ENCODE data around the gene SAP25. TPM values are rescaled to one million over a fixed set of nuclear protein-coding genes. Genes with fewer than 3 reads are reported as not detected.

SAP25 gene
- total and polyA plus RNA-seq, 2 of the 4 experiments (the other 2 are of a cell fraction), result 1.8 TPM; not detected in 1

GRCh38 chr7:100613412-100614175 is 39.9 kb upstream of the SAP25 start (continued):
- TF ChIP-seq RCOR1 (IDR thresholded peaks at IDR 0.05; ENCODE audit: insufficient replicate concordance, low read length), result no peak

GRCh38 chr7:100612730-100613390 is 39.2 kb upstream of the SAP25 start:
- CTCF ChIA-PET, result interaction anchor here (0.8 to 1.2 kb wide), 4 partner anchors 24 to 232 kb away, joined by 3 to 4 read pairs (median 3); partner anchors contain the start of gene GNB2
- Histone ChIP-seq H3K23ac (ENCODE audit: low read depth, low read length) (peak overlapping the region; percentile 19; the same call in 1 of the 2 replicates), H3K36me3 (ENCODE audit: control insufficient read depth, insufficient read depth, low read length) (peaks cover 4% of the 10 kb centered on the region; the same call in 1 of the 2 replicates), H3K79me1 (ENCODE audit: low read depth in 1 of 2, low read length in 2 of 2) (peaks cover 0 to 19% of the 10 kb centered on the region in 2 experiments; a peak in 3 of 4 replicates), H2AFZ (replicated peaks; ENCODE audit: low read length, poor library complexity) (peak overlapping the region; percentile 95), H3K9ac (ENCODE audit: low read depth, low read length) (peak overlapping the region; percentile 61), H2AK9ac (replicated peaks; ENCODE audit: low read depth, low read length, poor library complexity) (peak overlapping the region; percentile 97), H2BK120ac (ENCODE audit: low read depth, low read length) (no peak overlapping the region), H3K27ac (ENCODE audit: insufficient read depth, low read length) (peak overlapping the region; percentile 13; the same call in 1 of the 2 replicates), H3K9me1 (ENCODE audit: insufficient read depth, low read length) (peaks cover 3% of the 10 kb centered on the region; the same call in 1 of the 2 replicates), H3K4ac (ENCODE audit: low read depth, low read length) (peak overlapping the region; percentile 17), H3K4me2 (ENCODE audit: low read depth, low read length) (peak overlapping the region; percentile 99), H3K4me1 (ENCODE audit: control insufficient read depth, insufficient read depth, low read length) (peaks cover 6% of the 10 kb centered on the region), H3K27me3 (ENCODE audit: control insufficient read depth, insufficient read depth, low read length) (no peaks in the 10 kb centered on the region), H3K56ac (ENCODE audit: extremely low read depth, insufficient read depth, low read length) (no peak overlapping the region), H3K9me3 (ENCODE audit: control insufficient read depth, insufficient read depth, low read length) (no peaks in the 10 kb centered on the region), H4K8ac (ENCODE audit: low read depth in 2 of 2, low read length in 2 of 2) (peak overlapping the region in 1 of 2 experiments; percentile 4; a peak in 1 of 4 replicates), H4K20me1 (ENCODE audit: insufficient read depth, low read length) (no peaks in the 10 kb centered on the region), H3K14ac (replicated peaks; ENCODE audit: low read depth, low read length) (peak overlapping the region; percentile 74; the same call in 1 of the 2 replicates), H2BK20ac (ENCODE audit: low read depth, low read length) (no peak overlapping the region), H4K91ac (ENCODE audit: insufficient read depth, low read depth, low read length) (peak overlapping the region; percentile 40; the same call in 1 of the 2 replicates), H2BK15ac (ENCODE audit: low read depth, low read length) (no peak overlapping the region), H3K18ac (ENCODE audit: low read depth, low read length) (no peak overlapping the region), H2BK5ac (ENCODE audit: low read depth, low read length, poor library complexity, severe bottlenecking) (no peak overlapping the region), H4K5ac (ENCODE audit: low read depth, low read length) (no peak overlapping the region), H2AK5ac (ENCODE audit: low read depth, low read length) (peak overlapping the region; percentile 66; the same call in 1 of the 2 replicates), H3K4me3 (ENCODE audit: insufficient read depth, low read depth, low read length) (peak overlapping the region; percentile 68)
- WGBS, 2 experiments (ENCODE audit: extremely low coverage in 2 of 2, insufficient read length in 1 of 2), result 6% methylated on average over 6 of the region's 29 CpGs; no CpG with 5 or more reads in 1 of the 2 experiments
- ATAC-seq (ENCODE audit: low read depth) (peak; percentile 4), DNase-seq (no peak)
- BruUV-seq (replicated peaks), result TSS peak; percentile 41
- in situ Hi-C loops (cut with MboI; ENCODE audit: low sequenced_read_pairs), result no loop called here
- POLR2A ChIA-PET (ENCODE audit: unreplicated experiment), result interaction anchor here (0.6 to 1.2 kb wide), 3 partner anchors 27 to 115 kb away, joined by 3 to 5 read pairs (median 4); partner anchors contain the start of genes FBXO24 and LRCH4
- intact Hi-C loops (cut with micrococcal nuclease), result loop anchor here (2.0 to 5.0 kb wide), 2 partner anchors 60 to 239 kb away; partner anchors contain the start of genes GNB2 and SLC12A9
- dilution Hi-C loops (cut with HindIII; ENCODE audit: low sequenced_read_pairs, unreplicated experiment), result no loop called here
- TF ChIP-seq CTCF (conservative IDR thresholded peaks at IDR 0.05; ENCODE audit: low read depth, low read length) (no peak), USF2 (IDR thresholded peaks at IDR 0.05; ENCODE audit: low read depth, low read length) (no peak), NFE2L2 (IDR thresholded peaks at IDR 0.05; ENCODE audit: low read depth, low read length) (no peak), RAD21 (IDR thresholded peaks at IDR 0.05; ENCODE audit: low read length) (no peak), ELK1 (IDR thresholded peaks at IDR 0.05; ENCODE audit: borderline replicate concordance, low read depth, low read length) (no peak), RCOR1 (IDR thresholded peaks at IDR 0.05; ENCODE audit: insufficient replicate concordance, low read length) (no peak), MXI1 (IDR thresholded peaks at IDR 0.05; ENCODE audit: borderline replicate concordance, low read depth, low read length) (no peak), CEBPB (IDR thresholded peaks at IDR 0.05; ENCODE audit: low read depth, low read length) (no peak)
